ENCODE measurements around the gene THSD7B. TPM values are rescaled to one million over a fixed set of nuclear protein-coding genes. Genes with fewer than 3 reads are reported as not detected.

THSD7B gene
- total and polyA plus RNA-seq, 10 of the 15 experiments (the other 5 are each of a cell fraction or from before 2014, with no cell fraction given): 0.03 to 0.56 (median 0.28) TPM

GRCh38 chr2:137007938-137008337 lies 242.6 kb downstream of the THSD7B start:
- CTCF ChIA-PET: no interaction called here
- Histone ChIP-seq H3K9ac (ENCODE audit: control insufficient read depth, insufficient read depth, low read length) (no peak overlapping the region), H4K20me1 (ENCODE audit: control insufficient read depth, insufficient read depth) (no peaks in the 10 kb centered on the region), H3K9me3 (replicated peaks; ENCODE audit: control insufficient read depth, insufficient read depth, low read length) (no peaks in the 10 kb centered on the region), H3K27me3 (replicated peaks in 1 of 2; ENCODE audit: control insufficient read depth in 2 of 2, insufficient read depth in 2 of 2, low read length in 1 of 2) (no peaks in the 10 kb centered on the region), H3K36me3 (ENCODE audit: control insufficient read depth in 2 of 2, insufficient read depth in 2 of 2, low read length in 1 of 2) (no peaks in the 10 kb centered on the region), H2AFZ (ENCODE audit: control insufficient read depth, low read depth, low read length) (no peak overlapping the region), H3K4me3 (no peak overlapping the region), H3K4me1 (ENCODE audit: control insufficient read depth, insufficient read depth, low read length) (no peaks in the 10 kb centered on the region), H3K79me2 (ENCODE audit: control insufficient read depth, insufficient read depth, low read length) (no peaks in the 10 kb centered on the region), H3K27ac (ENCODE audit: control insufficient read depth, insufficient read depth) (no peak overlapping the region), H3K4me2 (ENCODE audit: control insufficient read depth, insufficient read depth) (no peak overlapping the region)
- ATAC-seq (no peak), DNase-seq (ENCODE audit: low read depth, low spot score) (no peak), FAIRE-seq (no peak)
- no TSS peak for BruUV-seq (replicated peaks)
- RAD21 ChIA-PET (ENCODE audit: unreplicated experiment): no interaction called here
- POLR2A ChIA-PET: no interaction called here
- in situ Hi-C loops (cut with MboI): no loop called here
- TF ChIP-seq TCF3 (IDR thresholded peaks at IDR 0.05; ENCODE audit: borderline replicate concordance, insufficient read depth, low read depth, low read length): no peak
- TF ChIP-seq NRF1 (conservative IDR thresholded peaks at IDR 0.05; ENCODE audit: low read depth, low read length): no peak
- TF ChIP-seq BRCA1 (IDR thresholded peaks at IDR 0.05; ENCODE audit: low read depth, low read length): no peak
- TF ChIP-seq MTA3 (IDR thresholded peaks at IDR 0.05; ENCODE audit: borderline replicate concordance, low read length): no peak
- no peak for TF ChIP-seq ZNF384 (IDR thresholded peaks at IDR 0.05; ENCODE audit: borderline replicate concordance, low read depth, low read length)
- no peak for TF ChIP-seq ZNF592 (IDR thresholded peaks at IDR 0.05)
- TF ChIP-seq CEBPZ (IDR thresholded peaks at IDR 0.05; ENCODE audit: low read depth, low read length): no peak
- TF ChIP-seq ZBTB11 (CRISPR knock-in tag; IDR thresholded peaks at IDR 0.05): no peak
- TF ChIP-seq ESRRA (IDR thresholded peaks at IDR 0.05; ENCODE audit: low read length): no peak
- no peak for TF ChIP-seq DPF2 (IDR thresholded peaks at IDR 0.05)
- SMC1A ChIA-PET (ENCODE audit: uncharacterized antibody, unreplicated experiment): interaction anchor here (1.2 kb wide), 1 partner anchor 22 kb away, joined by 3 read pairs; no protein-coding TSS in a partner anchor
- intact Hi-C loops (cut with micrococcal nuclease; ENCODE audit: unreplicated experiment): no loop called here
